MM.1S (cell line): ENCODE measurements around the gene ARHGAP44.

Experiments
- EZH2 ChIP-seq: fragments of 300-600 bp; sonication (generic); optimal IDR thresholded peaks from 2 replicates; pipeline ENCODE3; 2017; ENCODE audit warnings: low read depth, mild to moderate bottlenecking, antibody characterized with exemption, low read length, mixed read lengths
- EZH2phosphoT487 ChIP-seq: fragments of 300-600 bp; sonication (generic); IDR thresholded peaks from 2 replicates; pipeline ENCODE4 v1.6.1; 2018; ENCODE audit warnings: antibody characterized with exemption, low read length
- TF ChIP-seq, protein P1 (sequence below): fragments of 300-600 bp; sonication (generic); IDR thresholded peaks from 2 replicates; pipeline ENCODE4 v1.5.1; 2016; ENCODE audit warnings: antibody characterized with exemption, low read length, mixed read lengths

DNA sequence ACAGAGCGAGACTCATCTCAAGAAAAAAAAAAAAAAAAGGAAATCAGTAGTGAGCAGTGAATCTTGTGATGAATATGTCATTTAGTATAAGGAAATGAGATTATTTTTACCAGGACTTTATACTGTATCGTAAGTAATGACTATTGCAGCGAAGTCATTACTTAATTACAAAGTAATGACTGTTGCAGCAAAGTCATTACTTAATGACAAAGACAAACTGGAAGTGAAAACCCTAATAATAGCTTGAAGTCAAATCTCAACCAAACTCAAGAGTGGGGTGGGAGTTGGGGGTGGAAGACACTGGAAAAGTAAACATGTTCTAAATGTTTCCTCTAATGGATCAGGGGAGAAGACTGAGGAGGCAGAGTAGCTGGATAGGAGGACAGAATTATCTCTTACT is 76.5 kb downstream of the ARHGAP44 start:
- TF ChIP-seq, protein P1, sequence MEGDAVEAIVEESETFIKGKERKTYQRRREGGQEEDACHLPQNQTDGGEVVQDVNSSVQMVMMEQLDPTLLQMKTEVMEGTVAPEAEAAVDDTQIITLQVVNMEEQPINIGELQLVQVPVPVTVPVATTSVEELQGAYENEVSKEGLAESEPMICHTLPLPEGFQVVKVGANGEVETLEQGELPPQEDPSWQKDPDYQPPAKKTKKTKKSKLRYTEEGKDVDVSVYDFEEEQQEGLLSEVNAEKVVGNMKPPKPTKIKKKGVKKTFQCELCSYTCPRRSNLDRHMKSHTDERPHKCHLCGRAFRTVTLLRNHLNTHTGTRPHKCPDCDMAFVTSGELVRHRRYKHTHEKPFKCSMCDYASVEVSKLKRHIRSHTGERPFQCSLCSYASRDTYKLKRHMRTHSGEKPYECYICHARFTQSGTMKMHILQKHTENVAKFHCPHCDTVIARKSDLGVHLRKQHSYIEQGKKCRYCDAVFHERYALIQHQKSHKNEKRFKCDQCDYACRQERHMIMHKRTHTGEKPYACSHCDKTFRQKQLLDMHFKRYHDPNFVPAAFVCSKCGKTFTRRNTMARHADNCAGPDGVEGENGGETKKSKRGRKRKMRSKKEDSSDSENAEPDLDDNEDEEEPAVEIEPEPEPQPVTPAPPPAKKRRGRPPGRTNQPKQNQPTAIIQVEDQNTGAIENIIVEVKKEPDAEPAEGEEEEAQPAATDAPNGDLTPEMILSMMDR = no peak
- TF ChIP-seq EZH2 (no peak), EZH2phosphoT487 (no peak)
